Kidney (tissue), 14 donors: Measurements from ENCODE around the gene AUTS2. TPM values are rescaled to one million over a fixed set of nuclear protein-coding genes. Genes with fewer than 3 reads are reported as not detected.

Experiments used
- DNase-seq, 5 donors: peaks; one replicate each; pipeline ENCODE4 v3.0.0-alpha.2; 2013 to 2020
- FAIRE-seq: peaks from 2 replicates; lab custom pipeline; 2012; peaks lifted over from hg19 to GRCh38; lab: Jason Lieb, UNC
- H3K27ac ChIP-seq, 2 donors: one replicate each; pipeline ENCODE4 v1.7.0; 2013; ENCODE audit warnings: low read depth in 2 of 2, low read length in 2 of 2, inconsistent platforms in 1 of 2
- H3K27me3 ChIP-seq: one replicate; pipeline ENCODE4 v1.7.1; 2013; ENCODE audit warnings: low read length, inconsistent platforms; ENCODE audit not compliant: control insufficient read depth, insufficient read depth
- H3K36me3 ChIP-seq, 3 donors: one replicate each; pipeline versions ENCODE4 v1.7.0 to v1.7.1; 2013; ENCODE audit warnings: low read length in 3 of 3, control low read depth in 1 of 3, inconsistent platforms in 1 of 3; ENCODE audit not compliant: insufficient read depth in 3 of 3, control insufficient read depth in 2 of 3
- H3K4me1 ChIP-seq, 3 donors: one replicate each; pipeline versions ENCODE4 v1.7.0 to v1.7.1; 2013; ENCODE audit warnings: low read length in 3 of 3, inconsistent platforms in 1 of 3, low read depth in 1 of 3; ENCODE audit not compliant: control insufficient read depth in 2 of 3, insufficient read depth in 2 of 3
- H3K4me3 ChIP-seq, 3 donors: one replicate each; pipeline versions ENCODE4 v1.7.0 to v1.8.1; 2013; ENCODE audit warnings: low read length in 3 of 3, control low read depth in 1 of 3, inconsistent platforms in 1 of 3
- H3K9ac ChIP-seq, 3 donors: one replicate each; pipeline versions ENCODE4 v1.7.0 to v1.7.1; 2013; ENCODE audit warnings: low read length in 3 of 3, control low read depth in 1 of 3, inconsistent platforms in 1 of 3
- H3K9me3 ChIP-seq, 3 donors: one replicate each; pipeline versions ENCODE4 v1.7.0 to v1.7.1; 2013; ENCODE audit warnings: low read length in 3 of 3, control low read depth in 1 of 3, inconsistent platforms in 1 of 3; ENCODE audit not compliant: control insufficient read depth in 2 of 3, insufficient read depth in 1 of 3
- intact Hi-C: fragments of 100-400 bp; cut with DNase I; formaldehyde crosslinking; loops from one replicate; pipeline ENCODE4 v1.11.1; 2022
- polyA plus RNA-seq: library from polyadenylated mRNA; stranded (reverse); fragments of 350-450 nt; fragmentation: Illumina TruSeq; extraction: RNeasy Lipid Tissue Mini Kit (QIAGEN cat#74804); gene quantifications from one replicate; pipeline ENCODE4 v1.2.3, GENCODE V29; 2014; ENCODE audit warnings: low read depth, low replicate concordance; ENCODE audit not compliant: insufficient read depth
- total RNA-seq: library from RNA; stranded (reverse); fragmentation: NEBNext Ultra II Directional; extraction: Animal tissue kit (Norgen Biotek cat#: 25700); gene quantifications from one replicate; pipeline ENCODE4 v1.2.1, GENCODE V29; 2021
- TF ChIP-seq, protein P1 (sequence below): IDR thresholded peaks from 3 replicates; pipeline ENCODE4 v1.5.1; 2012; ENCODE audit warnings: mild to moderate bottlenecking, moderate library complexity, borderline replicate concordance; ENCODE audit not compliant: insufficient read depth; ENCODE audit errors: extremely low read depth
- donor health status: control.
- donor health status: control.
- donor health status: control.
- donor health status: control.
- donor health status: control.
- donor health status: DM: yes; HTN: yes; CAD: no.
- donor health status: Normal renal cell carcinoma (clear cell type).

Gene AUTS2
- total and polyA plus RNA-seq, 2 donors from 2014 or later = 5.2 to 33.8 TPM

DNA sequence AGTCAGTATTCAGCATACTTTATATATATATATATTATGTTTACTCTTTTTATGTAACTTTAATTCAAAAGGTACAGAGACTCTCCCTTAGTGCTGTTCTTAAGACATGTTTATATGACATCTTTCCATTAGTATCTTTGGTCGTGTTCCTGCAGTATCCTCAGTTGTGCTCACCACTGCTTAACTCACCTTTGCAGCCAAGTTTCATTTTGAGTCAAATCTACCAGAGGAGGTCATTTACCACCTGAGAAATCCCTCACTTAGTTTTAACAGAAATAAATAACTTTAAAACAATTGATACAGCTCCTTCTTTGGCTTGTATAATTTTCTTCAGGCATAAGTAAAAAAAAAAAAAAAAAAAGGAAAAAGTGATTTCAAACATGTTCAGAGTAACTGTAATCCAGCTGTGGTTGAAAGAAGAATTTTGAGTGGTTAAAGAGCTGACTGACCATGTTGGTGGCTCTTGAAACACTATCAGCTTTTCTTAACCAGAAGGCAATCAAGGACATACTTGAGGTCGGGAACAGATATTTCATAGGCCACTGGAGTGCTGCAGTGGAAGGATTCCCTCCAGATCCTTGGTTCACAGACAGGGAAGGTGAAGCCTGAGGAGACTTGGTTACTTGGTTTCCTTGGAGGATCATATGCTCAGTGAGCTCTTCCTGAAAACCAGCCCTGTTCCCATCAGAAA is 116.8 kb downstream of the AUTS2 start:
- TF ChIP-seq, protein P1, sequence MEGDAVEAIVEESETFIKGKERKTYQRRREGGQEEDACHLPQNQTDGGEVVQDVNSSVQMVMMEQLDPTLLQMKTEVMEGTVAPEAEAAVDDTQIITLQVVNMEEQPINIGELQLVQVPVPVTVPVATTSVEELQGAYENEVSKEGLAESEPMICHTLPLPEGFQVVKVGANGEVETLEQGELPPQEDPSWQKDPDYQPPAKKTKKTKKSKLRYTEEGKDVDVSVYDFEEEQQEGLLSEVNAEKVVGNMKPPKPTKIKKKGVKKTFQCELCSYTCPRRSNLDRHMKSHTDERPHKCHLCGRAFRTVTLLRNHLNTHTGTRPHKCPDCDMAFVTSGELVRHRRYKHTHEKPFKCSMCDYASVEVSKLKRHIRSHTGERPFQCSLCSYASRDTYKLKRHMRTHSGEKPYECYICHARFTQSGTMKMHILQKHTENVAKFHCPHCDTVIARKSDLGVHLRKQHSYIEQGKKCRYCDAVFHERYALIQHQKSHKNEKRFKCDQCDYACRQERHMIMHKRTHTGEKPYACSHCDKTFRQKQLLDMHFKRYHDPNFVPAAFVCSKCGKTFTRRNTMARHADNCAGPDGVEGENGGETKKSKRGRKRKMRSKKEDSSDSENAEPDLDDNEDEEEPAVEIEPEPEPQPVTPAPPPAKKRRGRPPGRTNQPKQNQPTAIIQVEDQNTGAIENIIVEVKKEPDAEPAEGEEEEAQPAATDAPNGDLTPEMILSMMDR = no peak
- no peak overlapping the region for H3K27ac ChIP-seq
- no peaks in the 10 kb centered on the region for H3K4me1 ChIP-seq
- H3K36me3 ChIP-seq = no peaks in the 10 kb centered on the region
- intact Hi-C loops = no loop called here
- DNase-seq (no peak), FAIRE-seq (no peak)
- H3K27me3 ChIP-seq = no peaks in the 10 kb centered on the region
- H3K9ac ChIP-seq = no peak overlapping the region
- H3K9me3 ChIP-seq = no peaks in the 10 kb centered on the region
- H3K4me3 ChIP-seq = no peak overlapping the region

DNA sequence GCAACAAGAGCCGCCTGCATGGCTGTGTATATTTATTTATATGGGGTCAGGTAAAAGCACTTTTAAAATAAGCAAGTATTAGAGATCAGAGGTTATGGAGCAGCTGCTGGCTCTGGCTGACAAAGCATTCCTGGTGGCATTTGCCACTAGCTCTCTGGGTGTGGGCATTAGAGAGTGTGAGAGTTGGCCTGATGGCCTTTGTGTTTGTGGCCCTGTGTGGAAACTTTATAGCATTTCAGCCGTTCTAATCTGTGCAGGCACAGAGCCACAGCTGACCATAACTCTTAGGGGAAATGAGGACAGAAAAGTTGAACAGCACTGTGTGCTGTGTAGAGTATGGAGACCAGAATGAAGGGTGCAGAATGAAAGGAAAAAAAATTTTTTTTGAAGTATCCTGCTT is 118.9 kb downstream of the AUTS2 start:
- no peak overlapping the region for H3K4me3 ChIP-seq
- TF ChIP-seq, protein P1 = no peak
- H3K36me3 ChIP-seq = no peaks in the 10 kb centered on the region
- H3K27ac ChIP-seq = no peak overlapping the region
- H3K27me3 ChIP-seq = no peaks in the 10 kb centered on the region
- DNase-seq = no peak
- FAIRE-seq = no peak
- H3K4me1 ChIP-seq = no peaks in the 10 kb centered on the region
- intact Hi-C loops = no loop called here
- H3K9me3 ChIP-seq = no peaks in the 10 kb centered on the region
- no peak overlapping the region for H3K9ac ChIP-seq

DNA sequence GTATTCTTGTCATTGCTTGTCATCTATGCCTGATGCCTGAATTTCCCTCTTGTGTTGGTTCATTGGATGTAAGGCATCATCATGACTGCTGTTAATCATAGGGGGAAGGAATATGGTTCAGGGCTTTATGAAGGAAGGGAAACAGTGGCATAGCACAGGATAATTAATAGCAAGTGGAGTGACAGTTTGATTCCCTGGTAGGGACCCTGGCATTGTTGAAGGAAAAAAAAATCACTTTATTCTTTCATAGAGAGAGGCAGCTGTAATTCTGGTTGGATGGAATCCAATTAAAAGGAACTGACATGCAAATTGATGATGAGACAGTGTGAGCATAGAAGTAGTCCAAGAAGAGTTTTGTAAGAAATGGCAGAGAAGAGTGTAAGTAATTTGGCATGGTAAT is 121.4 kb downstream of the AUTS2 start:
- no peaks in the 10 kb centered on the region for H3K9me3 ChIP-seq
- no peaks in the 10 kb centered on the region for H3K36me3 ChIP-seq
- no peak overlapping the region for H3K4me3 ChIP-seq
- TF ChIP-seq, protein P1 = no peak
- no peak overlapping the region for H3K27ac ChIP-seq
- H3K27me3 ChIP-seq = no peaks in the 10 kb centered on the region
- DNase-seq (no peak), FAIRE-seq (no peak)
- H3K9ac ChIP-seq = no peak overlapping the region
- intact Hi-C loops = no loop called here
- H3K4me1 ChIP-seq = peaks cover 0 to 4% (median 0%) of the 10 kb centered on the region in 3 donors
